Mesenchymal stem cell (in vitro differentiated cells and primary cell): ENCODE data around the gene TMCO6.
A peak's percentile ranks its signal among the peaks of the same experiment; 100 is the strongest.
"Not testable (repeated sequence)": the region's sequence is repeated elsewhere in the genome, so short reads cannot be mapped to it uniquely, and the experiment has no call there.

Experiments
- DNase-seq: peaks from one replicate; pipeline ENCODE4 v3.0.0-alpha.2; 2013
- H2AFZ ChIP-seq: one replicate; pipeline ENCODE4 v1.6.1; 2013; ENCODE audit warnings: low read depth, mild to moderate bottlenecking, control low read depth, inconsistent platforms, low read length, moderate library complexity
- H2AK5ac ChIP-seq: 2 replicates; pipeline ENCODE4 v1.6.1; 2013; ENCODE audit warnings: low read length, moderate library complexity, mild to moderate bottlenecking, inconsistent platforms; ENCODE audit not compliant: severe bottlenecking
- H2BK120ac ChIP-seq: one replicate; pipeline ENCODE4 v1.6.1; 2013; ENCODE audit warnings: low read depth, mild to moderate bottlenecking, inconsistent platforms, low read length, moderate library complexity
- H2BK12ac ChIP-seq, 2 experiments: one replicate each; pipeline ENCODE4 v1.6.1; 2013; ENCODE audit warnings: inconsistent platforms in 2 of 2, low read length in 2 of 2, mild to moderate bottlenecking in 2 of 2, moderate library complexity in 2 of 2, control low read depth in 1 of 2
- H2BK15ac ChIP-seq: one replicate; pipeline ENCODE4 v1.6.1; 2013; ENCODE audit warnings: mild to moderate bottlenecking, low read depth, inconsistent platforms; ENCODE audit not compliant: poor library complexity, severe bottlenecking
- H2BK5ac ChIP-seq: 2 replicates; pipeline ENCODE4 v1.6.1; 2013; ENCODE audit warnings: low read depth, mild to moderate bottlenecking, low read length, control low read depth, inconsistent platforms; ENCODE audit not compliant: poor library complexity, severe bottlenecking
- H3K14ac ChIP-seq, 2 experiments: one replicate each; pipeline ENCODE4 v1.6.1; 2013; ENCODE audit warnings: inconsistent platforms in 2 of 2, low read length in 2 of 2, control low read depth in 1 of 2, mild to moderate bottlenecking in 1 of 2, moderate library complexity in 1 of 2
- H3K18ac ChIP-seq, 2 experiments: one replicate each; pipeline ENCODE4 v1.6.1; 2013; ENCODE audit warnings: inconsistent platforms in 2 of 2, low read length in 2 of 2, control low read depth in 1 of 2, low read depth in 1 of 2, mild to moderate bottlenecking in 1 of 2
- H3K23ac ChIP-seq, 2 experiments: one replicate each; pipeline ENCODE4 v1.6.1; 2013; ENCODE audit warnings: inconsistent platforms in 2 of 2, low read length in 2 of 2, mild to moderate bottlenecking in 2 of 2, moderate library complexity in 2 of 2, control low read depth in 1 of 2
- H3K27ac ChIP-seq: 2 replicates; pipeline ENCODE4 v1.5.1; 2013; ENCODE audit warnings: mild to moderate bottlenecking, moderate library complexity, low read length, control low read depth, inconsistent platforms; ENCODE audit not compliant: poor library complexity, severe bottlenecking
- H3K27me3 ChIP-seq, 2 experiments: 2 replicates each; pipeline versions ENCODE4 v1.6.1 to v1.7.0; 2013; ENCODE audit warnings: low read length in 2 of 2, mild to moderate bottlenecking in 2 of 2, moderate library complexity in 2 of 2, control low read depth in 1 of 2, inconsistent platforms in 1 of 2; ENCODE audit not compliant: control insufficient read depth in 1 of 2, insufficient read depth in 1 of 2
- H3K36me3 ChIP-seq, 2 experiments: 2 replicates each; pipeline versions ENCODE4 v1.6.1 to v1.7.0; 2013; ENCODE audit warnings: low read length in 2 of 2, control low read depth in 1 of 2, inconsistent platforms in 1 of 2, low read depth in 1 of 2, mild to moderate bottlenecking in 1 of 2; ENCODE audit not compliant: insufficient read depth in 2 of 2, control insufficient read depth in 1 of 2
- H3K4ac ChIP-seq, 2 experiments: one replicate each; pipeline ENCODE4 v1.6.1; 2013; ENCODE audit warnings: inconsistent platforms in 2 of 2, low read length in 2 of 2, mild to moderate bottlenecking in 2 of 2, moderate library complexity in 2 of 2, control low read depth in 1 of 2, low read depth in 1 of 2
- H3K4me1 ChIP-seq: 2 replicates; pipeline ENCODE4 v1.6.1; 2013; ENCODE audit warnings: low read depth, low read length, control low read depth; ENCODE audit not compliant: control insufficient read depth, insufficient read depth
- H3K4me2 ChIP-seq: 2 replicates; pipeline ENCODE4 v1.6.1; 2013; ENCODE audit warnings: low read length, mild to moderate bottlenecking, inconsistent platforms; ENCODE audit not compliant: poor library complexity, severe bottlenecking
- H3K4me3 ChIP-seq, 2 experiments: 2 replicates each; pipeline versions ENCODE4 v1.5.1 to v1.7.0; 2013; ENCODE audit warnings: low read length in 2 of 2, mild to moderate bottlenecking in 2 of 2, control low read depth in 1 of 2, low read depth in 1 of 2; ENCODE audit not compliant: insufficient read depth in 1 of 2
- H3K79me1 ChIP-seq: replicated peaks from 2 replicates; pipeline ENCODE4 v1.6.1; 2013; ENCODE audit warnings: mild to moderate bottlenecking, control low read depth, low read length, inconsistent platforms; ENCODE audit not compliant: poor library complexity, severe bottlenecking
- H3K9ac ChIP-seq: 2 replicates; pipeline ENCODE4 v1.7.0; 2013; ENCODE audit warnings: mild to moderate bottlenecking, low read length, moderate library complexity
- H3K9me3 ChIP-seq: 2 replicates; pipeline ENCODE4 v1.7.0; 2013; ENCODE audit warnings: mild to moderate bottlenecking, low read length; ENCODE audit not compliant: control insufficient read depth
- H4K8ac ChIP-seq: one replicate; pipeline ENCODE4 v1.6.1; 2013; ENCODE audit warnings: inconsistent platforms, mild to moderate bottlenecking, low read length, moderate library complexity
- H4K91ac ChIP-seq: one replicate; pipeline ENCODE4 v1.6.1; 2013; ENCODE audit warnings: mild to moderate bottlenecking, low read length, inconsistent platforms
- WGBS: methylation state at CpG from one replicate; pipeline ENCODE4 v1.1.7; 2013; ENCODE audit warnings: mixed read lengths; 5-methylcytosine and 5-hydroxymethylcytosine counted together

TMCO6 gene

DNA sequence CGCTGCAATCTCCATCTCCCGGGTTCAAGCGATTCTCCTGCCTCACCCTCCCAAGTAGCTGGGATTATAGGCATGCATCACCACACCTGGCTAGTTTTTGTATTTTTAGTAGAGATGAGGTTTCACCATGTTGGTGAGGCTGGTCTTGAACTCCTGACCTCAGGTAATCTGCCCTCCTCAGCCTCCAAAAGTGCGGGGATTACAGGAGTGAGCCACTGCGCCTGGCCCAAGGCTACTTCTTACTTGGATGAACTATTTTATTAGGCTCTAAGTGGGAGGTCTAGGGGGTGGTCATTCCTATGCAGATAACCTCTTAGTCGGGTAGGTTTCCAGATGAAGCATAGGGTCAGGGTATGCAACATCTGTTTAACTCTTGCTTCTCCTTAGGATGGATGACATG lies 21.1 kb downstream of the TMCO6 start:
- Histone ChIP-seq H3K79me1 (peaks cover 20% of the 10 kb centered on the region), H3K36me3 (peaks cover 59 to 79% of the 10 kb centered on the region in 2 experiments)
- not testable (repeated sequence) for H2BK120ac ChIP-seq, H3K9ac ChIP-seq, H3K27ac ChIP-seq, H2BK5ac ChIP-seq, H3K4me3 ChIP-seq, H3K23ac ChIP-seq, H2BK15ac ChIP-seq, DNase-seq, H3K4ac ChIP-seq, H3K14ac ChIP-seq, H2AFZ ChIP-seq, H4K8ac ChIP-seq, H2BK12ac ChIP-seq, H3K18ac ChIP-seq, H4K91ac ChIP-seq, H3K4me1 ChIP-seq, H2AK5ac ChIP-seq, H3K4me2 ChIP-seq, H3K27me3 ChIP-seq, H3K9me3 ChIP-seq
- 95% methylated on average over 3 of the region's 6 CpGs for WGBS

- Histone ChIP-seq H2BK12ac (no peak overlapping the region), H2AFZ (peak overlapping the region; percentile 66), H4K8ac (peak overlapping the region; percentile 78), H3K4ac (peak overlapping the region in 1 of 2 experiments; percentile 94), H3K4me1 (peaks cover 9% of the 10 kb centered on the region), H2BK5ac (peak overlapping the region; percentile 53), H4K91ac (no peak overlapping the region), H3K18ac (peak overlapping the region; percentile 67 to 80), H2AK5ac (no peak overlapping the region), H3K4me3 (peak overlapping the region; percentile 85 to 88), H3K79me1 (peaks cover 17% of the 10 kb centered on the region), H3K36me3 (peaks cover 43 to 72% of the 10 kb centered on the region in 2 experiments), H3K27me3 (no peaks in the 10 kb centered on the region), H2BK15ac (no peak overlapping the region), H3K27ac (peak overlapping the region; percentile 87), H2BK120ac (no peak overlapping the region), H3K9me3 (no peaks in the 10 kb centered on the region), H3K23ac (no peak overlapping the region), H3K4me2 (peak overlapping the region; percentile 69), H3K9ac (peak overlapping the region; percentile 91), H3K14ac (no peak overlapping the region)
- WGBS = 62% methylated on average over 18 of the region's 18 CpGs
- DNase-seq = no peak
Measured at GRCh38 chr5:140664030-140664358, 24.7 kb downstream of the TMCO6 start.

- peaks cover 44 to 72% of the 10 kb centered on the region in 2 experiments for H3K36me3 ChIP-seq
- WGBS = under 1% methylated on average over 52 of the region's 54 CpGs
- H2AK5ac ChIP-seq = no peak within 1 kb of the TSS
- H3K14ac ChIP-seq = peak within 1 kb of the TSS in 1 of 2 experiments; percentile 97
- peak; percentile 96 for DNase-seq
- peak within 1 kb of the TSS; percentile 69 for H3K4me2 ChIP-seq
- peak within 1 kb of the TSS; percentile 87 for H3K27ac ChIP-seq
- peak within 1 kb of the TSS; percentile 85 to 88 for H3K4me3 ChIP-seq
- H3K18ac ChIP-seq = peak within 1 kb of the TSS; percentile 80 to 81
- peak within 1 kb of the TSS in 1 of 2 experiments; percentile 68 for H2BK12ac ChIP-seq
- H4K91ac ChIP-seq = peak within 1 kb of the TSS; percentile 72
- peak within 1 kb of the TSS; percentile 53 for H2BK5ac ChIP-seq
- peak within 1 kb of the TSS; percentile 78 for H4K8ac ChIP-seq
- H2BK120ac ChIP-seq = no peak within 1 kb of the TSS
- H3K4ac ChIP-seq = peak within 1 kb of the TSS; percentile 27 to 94
- peak within 1 kb of the TSS; percentile 66 for H2AFZ ChIP-seq
- peak within 1 kb of the TSS; percentile 91 for H3K9ac ChIP-seq
- no peaks in the 10 kb centered on the region for H3K9me3 ChIP-seq
- no peaks in the 10 kb centered on the region for H3K27me3 ChIP-seq
- peak within 1 kb of the TSS in 1 of 2 experiments; percentile 42 for H3K23ac ChIP-seq
- peaks cover 9% of the 10 kb centered on the region for H3K4me1 ChIP-seq
- H3K79me1 ChIP-seq = peaks cover 18% of the 10 kb centered on the region
- H2BK15ac ChIP-seq = no peak within 1 kb of the TSS
Measured at GRCh38 chr5:140664359-140665119, 25.3 kb downstream of the TMCO6 start, which contains the start of gene WDR55. Gene WDR55, plus strand, starts transcription at chr5:140664904. Its CDS starts 9 bp downstream, at chr5:140664913.

DNA sequence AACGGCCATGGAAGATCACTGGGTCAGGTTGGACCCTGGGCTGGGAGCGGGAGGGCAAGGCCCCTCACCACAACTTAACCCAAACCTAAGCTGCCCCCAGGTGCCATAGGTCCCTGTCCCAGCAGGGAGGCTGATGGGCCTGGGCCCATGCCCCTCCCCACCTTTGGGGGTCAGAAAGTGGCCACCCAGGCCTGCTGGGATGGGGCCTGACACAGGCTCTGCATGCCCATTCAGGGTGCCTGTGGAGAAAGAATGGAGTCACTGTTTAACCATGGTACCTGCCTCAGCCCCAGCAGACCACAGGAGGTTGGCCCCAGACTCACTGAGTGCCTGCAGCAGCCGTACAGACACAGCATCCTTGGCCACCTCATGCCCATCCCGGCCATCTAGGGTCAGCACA lies 31.8 kb downstream of the TMCO6 start:
- H2BK12ac ChIP-seq, H2AK5ac ChIP-seq, H3K4me2 ChIP-seq, H3K4me1 ChIP-seq, H3K9me3 ChIP-seq, H3K4ac ChIP-seq, H2AFZ ChIP-seq, H3K4me3 ChIP-seq, H4K8ac ChIP-seq, H3K14ac ChIP-seq, H3K18ac ChIP-seq, H3K9ac ChIP-seq, H3K23ac ChIP-seq, H3K27ac ChIP-seq, H2BK120ac ChIP-seq, H2BK15ac ChIP-seq, DNase-seq, H4K91ac ChIP-seq, H2BK5ac ChIP-seq, H3K27me3 ChIP-seq: not testable (repeated sequence)
- WGBS = no CpG with 5 or more reads among the region's 4 CpGs
- Histone ChIP-seq H3K36me3 (peaks cover 69 to 85% of the 10 kb centered on the region in 2 experiments), H3K79me1 (peaks cover 27% of the 10 kb centered on the region)
